SW 1271 (cell line): ENCODE measurements around the gene FRMD4A.
"Not testable (repeated sequence)": the region's sequence is repeated elsewhere in the genome, so short reads cannot be mapped to it uniquely, and the experiment has no call there.

ENCODE experiments used
- DNase-seq, 2 experiments: peaks; one replicate each; lab custom pipeline; 2025; lab: John Stamatoyannopoulos, UW

Gene FRMD4A

DNA sequence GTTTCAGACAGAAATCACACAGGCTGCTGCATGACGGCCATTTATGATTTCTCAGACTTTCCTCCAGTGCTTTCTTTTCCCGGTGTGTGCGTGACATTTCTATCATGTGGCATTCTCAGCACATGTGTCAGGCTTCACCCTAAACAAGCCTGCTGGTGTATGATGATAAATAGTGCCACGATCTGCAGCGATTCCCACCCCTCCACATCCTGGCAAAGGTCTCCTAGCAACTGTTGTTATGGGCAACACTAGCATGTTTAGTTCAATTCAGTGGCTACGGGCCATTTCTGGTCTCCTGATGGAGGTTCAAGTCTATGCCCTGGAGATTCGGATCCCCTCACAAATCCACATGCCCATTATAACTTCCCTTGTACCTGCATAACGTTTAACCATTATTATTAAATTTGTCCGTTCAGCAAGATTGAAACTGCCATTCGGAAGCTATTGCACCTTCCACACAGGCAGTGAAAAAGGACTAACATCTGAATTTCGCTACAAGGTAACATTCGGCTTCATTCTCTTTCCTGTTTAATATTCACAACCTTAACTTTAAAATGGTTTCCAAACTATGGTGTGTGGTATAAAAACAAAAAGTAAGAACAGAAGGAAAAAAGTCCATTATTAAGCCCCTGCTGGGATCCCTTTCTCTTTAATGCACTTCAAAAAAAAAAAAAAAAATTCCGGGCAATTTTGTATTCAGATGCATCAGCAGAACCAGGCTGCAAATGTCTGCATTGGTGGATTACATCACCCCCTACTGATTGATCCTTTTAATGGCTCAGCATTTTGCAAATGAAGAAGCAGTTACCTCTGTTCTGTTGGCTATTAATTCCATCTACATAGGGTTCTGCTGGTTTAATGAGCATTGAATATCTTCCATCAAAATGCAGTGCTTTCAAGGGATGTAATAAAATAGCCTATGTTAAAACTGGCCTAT, 90.2 kb downstream of the FRMD4A start:
- no peak for DNase-seq

DNA sequence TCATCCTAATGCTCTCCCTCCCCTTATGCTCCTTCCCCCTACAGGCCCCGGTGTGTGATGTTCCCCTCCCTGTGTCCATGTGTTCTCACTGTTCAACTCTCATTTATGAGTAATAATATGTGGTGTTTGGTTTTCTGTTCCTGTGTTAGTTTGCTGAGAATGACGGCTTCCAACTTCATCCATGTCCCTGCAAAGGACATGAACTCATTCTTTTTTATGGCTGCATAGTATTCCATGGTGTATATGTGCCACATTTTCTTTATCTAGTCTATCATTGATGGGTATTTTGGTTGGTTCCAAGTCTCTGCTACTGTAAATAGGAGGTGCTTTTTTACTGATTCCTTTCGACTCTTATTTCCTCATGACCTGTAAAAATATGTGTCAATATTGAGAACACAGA, 92.1 kb downstream of the FRMD4A start:
- not testable (repeated sequence) for DNase-seq

DNA sequence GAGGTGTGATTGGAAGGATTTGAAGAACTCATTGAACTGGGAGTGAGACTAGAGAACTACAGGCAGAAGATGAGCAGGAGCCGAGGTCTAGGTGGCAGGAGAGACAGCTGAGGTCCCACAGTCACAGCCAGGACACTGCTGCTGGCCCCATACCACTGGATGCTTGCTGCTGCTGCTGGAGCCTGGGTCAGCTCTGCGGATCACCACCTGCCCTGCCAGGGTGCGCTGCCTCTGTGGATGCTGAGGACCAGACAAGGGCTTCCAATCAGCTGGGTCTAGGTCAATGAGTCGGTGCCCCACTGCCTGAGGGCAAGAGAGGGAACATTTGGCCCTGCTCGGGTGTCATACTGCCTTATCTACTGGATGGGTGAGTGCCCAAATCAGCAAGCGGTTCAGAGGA, 94.4 kb downstream of the FRMD4A start:
- DNase-seq = no peak

DNA sequence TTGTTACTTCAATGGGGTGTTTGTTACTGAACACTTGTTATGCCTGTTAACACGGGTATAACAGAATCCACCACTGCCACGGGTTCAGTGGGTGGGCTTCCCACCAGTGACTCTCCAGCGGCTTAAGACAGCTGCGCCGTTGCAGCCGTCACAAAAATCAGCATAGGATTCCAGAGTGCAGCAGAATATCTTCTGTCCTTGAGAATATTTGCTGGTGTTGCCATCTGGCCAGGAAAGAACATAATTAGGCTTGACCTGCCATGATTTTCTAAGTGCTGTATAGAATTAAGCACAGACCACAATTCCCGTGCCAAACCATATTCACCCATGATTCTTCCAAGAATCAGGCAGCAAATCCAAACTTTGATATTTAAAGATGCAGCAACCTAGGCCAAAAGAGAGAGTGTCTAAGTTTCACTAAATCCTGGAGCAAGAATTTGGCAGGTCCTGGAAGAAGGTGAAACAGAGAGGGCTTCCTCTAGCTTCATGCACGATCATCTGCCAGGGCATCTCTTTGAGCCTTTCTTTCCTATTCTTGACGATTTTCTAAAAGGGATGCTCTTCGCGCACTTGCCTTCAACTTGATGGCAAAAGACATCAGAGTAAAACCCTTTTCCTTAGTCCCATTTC, 95.0 kb downstream of the FRMD4A start:
- DNase-seq = no peak

DNA sequence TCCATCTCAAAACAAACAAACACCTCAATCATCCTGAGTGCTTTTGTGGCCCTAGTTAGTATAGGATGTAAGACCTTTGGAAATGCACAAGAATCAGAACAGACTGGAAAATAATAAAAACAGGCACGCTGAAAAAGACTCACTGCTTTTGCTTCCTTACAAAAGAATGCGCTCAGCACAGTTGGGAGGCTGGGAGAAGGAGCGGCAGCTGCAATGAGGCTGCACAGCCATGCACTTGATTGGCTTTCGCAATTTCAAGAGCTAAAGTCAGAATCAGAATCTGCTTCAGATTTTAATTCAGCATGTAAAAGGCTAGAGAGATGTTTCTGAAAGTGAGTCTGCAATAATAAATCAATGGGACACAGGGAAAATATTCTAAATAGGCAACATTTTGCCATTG, 97.2 kb downstream of the FRMD4A start:
- DNase-seq = no peak

DNA sequence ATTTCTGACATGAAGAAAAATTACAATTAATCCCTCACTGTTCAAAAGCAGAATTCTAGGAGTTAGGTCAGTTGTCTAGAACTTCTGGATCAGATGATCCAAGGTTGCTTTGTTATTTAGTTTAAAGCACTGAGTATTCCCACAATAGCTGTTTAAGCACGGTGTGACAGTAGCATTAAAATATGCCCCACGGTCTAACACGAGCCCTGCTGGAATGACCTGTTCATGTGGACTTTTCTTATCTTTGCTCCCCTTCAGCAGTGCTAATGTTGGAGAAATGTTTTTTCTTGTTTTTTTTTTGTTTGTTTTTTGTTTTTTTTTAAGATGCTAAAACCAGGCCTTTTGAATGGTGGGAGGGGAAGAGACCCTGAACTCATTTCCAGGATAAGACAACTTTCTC, 101.9 kb downstream of the FRMD4A start:
- not testable (repeated sequence) for DNase-seq

DNA sequence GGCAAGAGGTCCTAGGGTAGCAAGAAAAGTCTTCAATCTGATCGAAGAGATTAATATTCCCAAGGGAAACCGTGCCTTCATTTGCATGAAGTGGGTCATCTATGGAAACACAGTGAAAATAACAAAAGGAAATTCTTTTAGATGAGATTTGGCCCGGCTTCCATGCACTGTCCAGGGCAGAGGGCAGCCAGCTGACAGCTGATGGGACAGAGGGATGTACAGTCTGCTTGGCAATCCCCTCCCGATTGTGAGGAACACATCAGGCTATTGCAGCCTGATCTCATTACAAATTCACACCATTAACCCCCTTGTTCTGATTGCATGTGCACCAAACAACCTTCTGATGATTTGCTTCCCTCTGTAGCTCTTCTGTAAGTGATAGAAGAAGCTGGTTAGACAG, 105.3 kb downstream of the FRMD4A start:
- DNase-seq = no peak

DNA sequence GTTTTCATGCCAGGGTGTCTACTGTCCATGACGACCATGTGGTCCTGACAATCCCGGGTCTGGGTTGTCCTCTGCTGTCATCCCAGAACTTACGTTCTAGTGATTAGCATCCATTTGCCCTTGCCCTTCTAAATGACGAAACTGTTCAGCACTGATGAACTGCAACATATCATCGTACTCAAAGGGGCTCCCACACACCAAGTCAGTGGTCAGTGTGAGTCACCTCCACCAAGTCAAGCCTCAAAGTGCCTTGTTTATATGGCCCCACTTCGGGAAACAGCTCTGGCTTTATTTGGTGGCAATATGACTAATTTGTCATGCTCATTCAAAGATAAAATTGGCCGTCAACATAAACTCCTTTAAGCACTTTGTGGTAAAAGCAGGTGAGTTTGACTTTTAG, 110.7 kb downstream of the FRMD4A start:
- DNase-seq = no peak

DNA sequence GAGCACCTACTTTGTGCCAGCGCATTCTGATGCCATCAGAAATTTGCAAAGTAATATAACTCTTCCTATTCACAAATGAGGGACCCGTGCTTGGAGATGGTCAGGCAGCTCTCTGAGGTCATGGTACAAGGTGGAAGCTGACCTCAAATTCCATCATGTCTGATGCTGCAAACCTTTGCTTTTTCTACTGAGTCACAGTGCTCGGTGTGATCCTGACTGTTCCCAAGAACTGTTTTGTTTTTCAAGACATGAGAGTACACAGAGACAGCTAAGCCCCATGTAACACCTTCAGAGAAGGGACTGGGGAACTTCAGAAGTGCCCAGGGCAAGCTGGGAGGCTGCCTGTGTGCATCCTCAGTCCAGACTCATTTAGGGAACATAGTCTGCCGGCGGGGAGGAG, 111.3 kb downstream of the FRMD4A start:
- DNase-seq = no peak

DNA sequence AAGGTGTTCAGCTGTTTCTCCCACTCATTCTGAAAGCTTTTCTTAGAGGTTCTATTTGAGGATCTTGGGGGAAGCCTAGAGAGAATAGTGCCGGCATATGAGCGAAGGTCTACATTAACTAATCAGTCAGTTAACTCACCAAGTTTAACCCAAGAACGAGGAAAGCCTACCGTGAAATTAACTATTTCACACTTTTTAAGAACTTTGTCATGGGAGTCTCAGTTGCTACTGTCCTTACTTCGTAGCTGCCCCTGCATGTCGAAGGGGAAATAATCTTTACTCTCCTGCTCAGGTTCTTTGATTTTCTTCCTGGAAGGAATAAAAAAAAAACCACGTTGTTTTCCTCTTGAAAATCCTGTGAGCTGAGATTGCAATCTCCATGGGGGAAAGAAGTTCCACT, 115.1 kb downstream of the FRMD4A start:
- DNase-seq = no peak

DNA sequence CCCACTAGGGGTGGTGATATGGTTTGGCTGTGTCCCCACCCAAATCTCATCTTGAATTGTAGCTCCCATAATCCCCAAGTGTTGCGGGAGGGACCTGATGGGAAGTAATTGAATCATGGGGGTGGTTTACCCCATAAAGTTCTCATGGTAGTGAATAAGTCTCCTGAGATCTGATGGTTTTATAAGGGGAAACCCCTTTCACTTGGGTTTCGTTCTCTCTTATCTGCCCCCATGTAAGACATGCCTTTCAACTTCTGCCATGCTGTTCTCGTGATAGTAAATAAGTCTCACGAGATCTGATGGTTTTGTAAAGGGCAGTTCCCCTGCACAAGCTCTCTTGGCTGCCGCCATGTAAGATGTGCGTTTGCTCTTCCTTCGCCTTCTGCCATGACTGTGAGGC, 117.0 kb downstream of the FRMD4A start:
- not testable (repeated sequence) for DNase-seq

DNA sequence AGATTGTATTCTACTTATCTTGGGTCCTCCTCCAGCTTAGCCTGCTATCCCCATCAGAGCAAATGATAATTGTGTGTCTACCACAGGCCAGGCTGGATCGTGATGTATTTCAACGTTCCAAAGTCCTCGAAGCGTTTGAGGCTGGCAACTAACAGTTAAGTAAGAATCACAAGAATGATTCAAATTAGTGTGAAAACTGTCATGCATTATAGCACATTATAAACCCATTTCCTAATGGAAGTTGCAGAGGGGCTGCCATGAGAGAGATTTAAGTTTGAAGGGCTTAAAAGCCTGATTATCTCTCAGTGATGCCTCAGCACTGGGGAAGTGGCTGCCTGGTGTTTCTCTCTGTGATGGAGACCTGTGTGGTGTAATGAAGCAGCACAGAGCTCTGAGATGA, 119.1 kb downstream of the FRMD4A start:
- no peak for DNase-seq

DNA sequence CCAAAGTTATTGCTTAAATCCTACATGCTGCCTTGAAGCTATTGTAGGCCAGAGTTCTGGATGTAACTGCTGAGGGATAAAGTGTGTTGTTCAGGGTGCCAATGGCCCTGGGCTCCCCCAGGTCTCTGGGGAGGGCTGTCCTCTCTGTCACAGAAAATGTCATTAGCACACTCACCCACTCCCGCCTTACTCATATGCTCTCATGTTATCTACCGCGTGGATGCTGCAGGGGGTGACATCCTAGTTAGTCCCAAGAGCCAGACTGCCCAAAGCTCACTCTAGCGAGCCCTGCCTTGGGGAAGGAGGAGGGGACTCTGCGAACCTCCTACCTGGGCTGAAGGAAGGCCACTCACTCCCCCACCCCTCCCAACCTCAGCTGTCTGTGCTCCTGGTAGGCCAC, 122.5 kb downstream of the FRMD4A start:
- DNase-seq = no peak

DNA sequence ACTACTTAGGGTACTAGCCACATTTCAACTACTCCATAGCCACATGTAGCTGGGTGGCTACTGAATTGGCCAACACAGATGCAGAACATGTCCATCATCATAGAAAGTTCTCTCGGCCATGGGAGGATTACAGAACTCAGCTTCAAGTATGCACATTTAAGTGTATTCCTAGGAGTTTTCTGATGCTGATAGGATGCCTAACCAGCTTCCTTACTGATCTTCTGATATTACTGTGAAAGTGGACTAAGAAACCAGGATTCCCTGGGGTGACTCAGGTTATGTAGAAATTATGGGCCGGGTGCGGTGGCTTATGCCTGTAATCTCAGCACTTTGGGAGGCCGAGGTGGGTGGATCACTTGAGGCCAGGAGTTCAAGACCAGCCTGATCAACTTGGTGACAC, 125.5 kb downstream of the FRMD4A start:
- DNase-seq = no peak

DNA sequence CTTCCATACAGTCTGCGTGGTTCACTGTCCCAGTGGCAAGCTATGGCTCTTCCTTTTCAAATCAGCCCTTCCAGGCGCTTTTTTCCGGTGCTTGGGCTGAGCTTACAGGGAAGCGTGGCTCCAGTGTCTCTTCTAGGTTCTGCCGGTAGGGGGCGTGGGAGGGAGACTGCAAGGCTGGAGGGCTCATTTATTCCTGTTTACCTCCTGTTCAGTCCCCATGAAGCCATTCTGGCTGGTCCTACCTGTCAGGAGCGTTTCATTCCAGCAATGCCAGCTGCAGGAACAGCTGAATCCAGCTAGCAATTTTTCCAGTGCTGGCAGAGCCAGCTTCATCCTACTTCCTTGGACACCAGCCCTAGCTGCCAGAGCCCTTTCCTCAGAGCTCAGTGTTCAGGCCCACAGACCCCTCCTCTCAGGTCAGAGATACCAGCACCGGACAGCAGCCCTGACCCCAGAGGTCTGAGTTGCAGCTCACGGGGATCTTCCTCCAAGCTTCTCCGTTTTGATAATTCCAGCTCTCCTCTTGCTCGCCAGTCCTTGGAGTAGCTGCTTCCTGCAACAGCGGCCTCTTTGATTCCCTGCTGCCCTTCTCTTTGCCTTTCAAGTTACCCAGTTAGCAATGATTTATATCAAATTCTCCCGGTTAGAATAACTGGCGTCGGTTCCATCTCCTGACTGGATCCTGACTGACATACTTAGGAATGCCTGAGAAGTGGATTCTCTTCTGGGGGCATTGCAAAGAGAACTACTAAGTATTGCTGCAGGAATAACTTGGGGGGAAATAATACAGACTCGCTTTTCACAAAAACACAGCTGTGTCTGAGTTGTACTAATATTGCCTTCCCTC, 129.8 kb downstream of the FRMD4A start:
- DNase-seq = no peak

DNA sequence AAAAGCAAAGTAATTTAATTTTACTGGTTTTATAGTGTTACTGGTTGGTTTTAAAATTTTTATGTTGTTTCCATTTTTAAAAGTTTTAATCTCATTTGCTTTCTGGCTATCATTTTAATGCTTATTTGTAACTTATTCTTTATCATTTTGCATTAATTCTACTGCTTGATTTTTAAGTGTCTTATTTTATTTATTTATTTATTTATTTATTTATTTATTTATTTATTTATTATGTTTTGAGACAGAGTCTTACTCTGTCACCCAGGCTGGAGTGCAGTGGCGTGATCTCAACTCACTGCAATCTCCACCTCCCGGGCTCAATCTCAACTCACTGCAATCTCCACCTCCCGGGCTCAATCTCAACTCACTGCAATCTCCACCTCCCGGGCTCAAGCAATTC, 131.6 kb downstream of the FRMD4A start:
- DNase-seq = not testable (repeated sequence)

DNA sequence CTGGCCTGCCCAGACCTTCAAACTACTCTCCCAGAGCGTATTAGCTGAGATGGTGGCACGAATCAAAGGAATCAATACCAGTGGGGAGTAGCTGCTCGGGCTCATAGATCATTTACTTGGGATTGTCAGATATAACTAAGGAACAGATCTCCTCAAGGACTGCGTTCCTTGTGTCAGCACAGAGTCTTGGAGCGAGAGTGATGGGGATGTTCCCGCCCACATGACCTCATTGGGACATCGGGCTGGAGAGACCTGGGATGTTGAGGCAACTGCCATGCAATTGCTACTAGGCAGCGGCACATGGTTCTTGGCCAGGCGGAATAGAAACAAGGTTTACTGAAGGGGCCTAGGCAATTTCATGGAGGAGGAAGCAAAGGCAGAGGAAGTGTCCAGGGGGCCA, 132.6 kb downstream of the FRMD4A start:
- no peak for DNase-seq

DNA sequence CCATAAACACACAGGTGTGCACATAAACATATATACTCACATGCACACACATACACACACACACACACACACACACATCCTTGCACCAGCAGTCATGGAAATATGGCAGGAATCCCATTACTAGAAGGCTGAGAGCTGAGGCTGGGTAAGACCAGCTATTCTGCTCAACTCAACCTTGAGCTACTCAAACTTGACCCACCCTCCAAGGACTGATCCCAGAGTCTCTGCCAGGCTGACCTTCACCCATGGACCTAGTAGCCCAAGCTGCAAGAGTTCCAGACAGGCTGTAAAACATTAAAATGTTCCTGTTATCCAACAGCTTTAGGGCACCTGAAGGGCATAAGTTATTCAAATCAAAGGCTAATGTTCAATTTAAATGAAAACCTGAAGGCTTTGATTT, 134.6 kb downstream of the FRMD4A start:
- DNase-seq = no peak

DNA sequence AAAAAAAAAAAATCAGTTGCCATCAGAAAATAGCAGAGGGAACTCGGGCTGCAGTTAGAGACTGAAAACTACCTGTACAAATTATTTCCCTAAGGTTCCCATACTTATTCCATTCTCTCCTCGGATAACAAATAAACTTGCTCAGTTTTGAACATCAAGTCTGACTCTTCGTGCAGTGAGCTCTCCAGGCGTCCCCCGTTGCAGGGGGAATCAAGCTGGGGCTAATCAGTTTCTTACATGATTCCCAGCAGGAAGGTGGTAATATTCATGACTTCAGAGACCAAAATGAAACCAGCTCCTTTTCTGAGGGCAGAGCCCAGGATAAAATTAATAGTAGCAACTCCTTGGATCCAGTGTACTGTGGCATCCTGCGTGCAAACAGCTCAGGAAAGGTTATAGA, 135.3 kb downstream of the FRMD4A start:
- no peak for DNase-seq

DNA sequence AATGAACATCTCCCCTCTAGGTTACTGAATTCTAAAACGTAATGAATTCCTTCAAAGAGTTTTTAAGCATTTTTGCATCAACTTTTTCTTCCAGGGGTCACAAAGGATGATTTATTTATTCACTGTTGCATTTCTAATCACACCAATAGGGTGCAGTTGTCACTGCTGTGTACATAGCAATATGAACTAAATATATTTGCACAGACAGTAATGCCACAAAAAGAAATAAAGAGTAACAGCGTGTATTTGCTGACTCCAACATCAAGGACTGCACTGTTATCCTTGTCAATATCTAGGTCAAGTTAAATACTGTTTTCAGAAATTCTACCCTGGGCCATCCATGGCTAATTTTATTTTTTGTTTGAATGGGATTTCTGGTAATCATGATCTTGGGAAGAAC, 138.0 kb downstream of the FRMD4A start:
- no peak for DNase-seq

DNA sequence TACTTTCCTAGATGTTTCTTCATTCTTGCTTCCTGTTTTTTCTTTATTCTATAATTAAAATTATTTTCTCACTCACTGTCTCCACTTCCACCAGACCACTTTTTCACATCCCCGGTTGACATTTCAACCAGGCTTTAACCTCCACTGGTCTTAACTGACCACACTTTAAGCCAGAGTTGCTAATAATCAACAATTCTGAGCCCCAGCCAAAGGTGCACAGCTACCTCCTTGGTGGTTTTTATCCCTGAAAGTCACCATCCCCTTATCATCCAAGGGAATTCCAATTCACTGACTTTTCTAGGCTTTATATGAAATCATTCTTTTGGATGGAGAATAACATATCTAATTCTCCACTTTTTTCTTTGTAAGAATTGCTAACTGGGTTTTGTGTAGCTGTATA, 138.9 kb downstream of the FRMD4A start:
- no peak for DNase-seq

DNA sequence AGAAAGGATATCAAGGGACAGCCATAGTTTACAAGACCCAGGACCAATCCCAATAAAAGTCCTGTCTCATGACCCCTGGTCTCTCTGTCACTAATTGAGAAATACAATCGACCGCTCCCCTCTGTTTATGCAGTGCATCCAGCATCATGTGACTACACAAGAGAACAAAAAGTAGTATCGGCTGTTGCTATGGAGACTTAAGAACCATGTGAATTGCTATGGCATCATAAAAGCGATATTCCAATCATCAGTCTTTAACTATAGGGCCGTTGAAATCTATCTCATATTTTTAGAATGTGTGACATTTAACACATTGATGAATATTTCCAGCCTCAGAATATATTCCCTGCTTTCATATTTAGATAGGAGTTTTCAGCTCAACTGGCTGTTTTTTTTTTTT, 139.3 kb downstream of the FRMD4A start:
- no peak for DNase-seq

DNA sequence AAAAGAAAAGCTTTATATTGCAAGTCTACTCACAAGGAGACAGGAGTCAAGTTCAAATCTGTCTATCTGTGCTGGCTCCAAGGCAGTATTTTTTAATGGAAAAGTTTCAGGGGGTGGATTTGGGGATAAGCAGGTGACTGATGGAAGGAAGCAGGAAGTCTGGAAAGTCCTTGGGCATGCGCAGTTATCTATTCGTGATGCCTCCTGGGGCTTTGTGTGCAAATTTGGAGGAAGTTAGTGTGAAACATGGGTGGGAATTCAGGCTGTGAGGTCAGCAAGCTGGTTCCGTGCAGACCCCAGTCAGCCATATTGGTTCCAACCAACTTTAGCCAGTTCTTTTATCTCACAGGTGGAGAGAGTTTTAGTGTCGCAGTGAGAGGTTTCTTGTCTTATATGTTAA, 140.0 kb downstream of the FRMD4A start:
- DNase-seq = no peak
